PFSK-1 (cell line): Measurements from ENCODE around the gene AFTPH.

ENCODE experiments used
- POLR2AphosphoS5 ChIP-seq: IDR thresholded peaks from 2 replicates; pipeline ENCODE4 v1.6.1; 2012; ENCODE audit warnings: low read depth, mild to moderate bottlenecking, control low read depth, low read length, moderate library complexity
- REST ChIP-seq, 2 experiments: IDR thresholded peaks; 2 replicates each; pipeline versions ENCODE4 v1.6.1 to v1.8.0; 2011 to 2012; ENCODE audit warnings: low read depth in 2 of 2, low read length in 2 of 2, control low read depth in 1 of 2, inconsistent platforms in 1 of 2, mild to moderate bottlenecking in 1 of 2, moderate library complexity in 1 of 2; ENCODE audit not compliant: insufficient read depth in 1 of 2
- TAF1 ChIP-seq: IDR thresholded peaks from 2 replicates; pipeline ENCODE4 v1.6.1; 2012; ENCODE audit warnings: low read length, control low read depth, borderline replicate concordance; ENCODE audit not compliant: insufficient read depth

- TF ChIP-seq POLR2AphosphoS5 (no peak), REST (IDR thresholded peaks at IDR 0.05; ENCODE audit: insufficient read depth in 1 of 2, low read depth in 2 of 2, low read length in 2 of 2) (no peak), TAF1 (no peak)
These were observed 74.1 kb downstream of the AFTPH start for GRCh38 chr2:64598226-64598625.
